Islet precursor cell (in vitro differentiated cells): ENCODE data around the gene CACFD1.

ENCODE experiments used
- DNase-seq: peaks from one replicate; pipeline ENCODE4 v3.0.0-alpha.2; 2018

The CACFD1 gene

DNA sequence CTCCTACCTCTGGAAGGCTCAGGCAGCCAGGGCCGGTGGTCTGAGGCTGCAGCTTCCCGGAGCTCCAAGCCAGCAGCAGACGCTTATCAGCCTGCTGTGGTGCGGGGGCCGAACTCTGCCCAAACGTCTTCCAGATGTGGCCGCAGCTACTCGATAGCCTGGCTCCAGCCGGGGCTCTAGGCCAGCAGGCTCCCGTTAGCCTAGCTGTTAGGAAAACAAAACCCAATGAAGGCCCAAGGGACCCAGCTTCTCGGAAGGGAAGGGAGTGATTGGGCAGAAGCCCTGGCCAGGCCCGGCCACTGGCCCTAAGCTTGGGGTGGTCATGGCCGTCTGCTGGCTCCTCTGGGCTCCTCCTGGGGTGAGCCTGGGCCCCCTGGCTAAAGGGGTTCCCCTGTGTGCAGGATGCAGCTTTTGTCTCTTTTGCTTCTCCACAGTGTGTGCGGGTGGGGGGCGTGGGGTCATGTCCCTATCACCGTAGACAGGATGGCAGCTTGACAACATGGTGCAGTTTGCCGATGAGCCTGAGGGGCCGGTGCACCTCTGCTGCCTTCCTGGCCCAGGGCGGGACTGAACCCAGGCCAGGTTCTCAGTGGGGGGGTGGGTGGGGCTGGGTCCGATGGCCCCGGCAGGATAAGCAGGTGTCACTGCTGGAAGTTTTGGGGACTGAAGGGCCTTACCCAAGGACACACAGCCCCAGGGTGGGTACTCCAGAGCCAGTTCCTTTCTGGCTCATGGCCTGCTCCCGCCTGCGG lies 46.3 kb downstream of the CACFD1 start:
- no peak for DNase-seq

DNA sequence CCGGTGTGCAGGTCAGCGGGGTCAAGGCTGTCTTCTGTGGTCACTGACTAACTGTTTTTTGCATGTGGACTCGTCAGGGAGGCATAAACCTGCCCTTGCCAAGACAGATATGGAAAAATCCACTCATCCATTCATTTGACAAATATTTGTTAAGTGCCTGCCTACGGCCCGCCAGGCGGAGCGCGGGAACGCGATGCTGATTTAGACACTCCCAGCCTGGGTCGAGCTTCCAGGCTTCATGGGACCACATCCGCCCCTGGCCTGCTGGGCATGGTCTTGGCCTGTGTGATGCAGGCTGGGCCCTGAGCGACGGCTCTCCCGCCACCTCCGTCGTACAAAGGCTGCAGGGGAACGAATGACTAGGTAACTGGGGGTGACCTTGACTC lies 46.9 kb downstream of the CACFD1 start:
- no peak for DNase-seq

DNA sequence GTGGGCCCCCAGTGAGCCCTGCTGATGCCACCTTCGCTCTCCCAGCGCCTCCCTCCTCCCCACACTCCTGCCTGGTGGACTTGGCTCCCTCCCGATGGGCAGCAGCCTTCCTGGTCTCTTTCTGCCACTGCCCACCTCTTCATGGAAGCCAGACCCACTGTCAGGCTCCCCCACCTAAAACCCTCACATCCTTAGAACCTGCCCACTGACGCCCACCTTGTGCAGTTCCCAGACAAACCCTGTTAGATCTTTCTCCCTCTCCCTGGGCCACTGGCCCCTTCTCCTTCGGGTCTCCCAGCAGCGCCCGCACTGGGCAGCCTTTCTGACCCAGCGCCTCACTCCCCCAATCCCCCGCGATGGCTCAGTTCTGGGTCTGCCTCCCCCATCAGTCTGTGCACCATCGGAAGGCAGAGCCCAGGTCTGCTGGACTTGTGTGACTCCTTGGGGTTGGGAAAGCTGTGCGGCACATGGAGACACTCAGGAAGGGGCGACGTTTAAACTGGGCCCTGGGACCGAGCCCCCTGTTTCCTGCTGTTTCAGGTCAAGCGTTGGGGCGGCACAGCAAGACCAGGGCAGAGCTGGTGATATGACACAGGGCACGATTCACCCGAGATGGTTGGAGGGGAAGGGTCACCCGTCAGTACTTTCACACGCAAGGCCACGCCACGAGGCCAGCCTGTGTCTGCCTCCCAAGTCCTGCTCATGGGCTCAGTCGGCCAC lies 47.6 kb downstream of the CACFD1 start:
- no peak for DNase-seq

DNA sequence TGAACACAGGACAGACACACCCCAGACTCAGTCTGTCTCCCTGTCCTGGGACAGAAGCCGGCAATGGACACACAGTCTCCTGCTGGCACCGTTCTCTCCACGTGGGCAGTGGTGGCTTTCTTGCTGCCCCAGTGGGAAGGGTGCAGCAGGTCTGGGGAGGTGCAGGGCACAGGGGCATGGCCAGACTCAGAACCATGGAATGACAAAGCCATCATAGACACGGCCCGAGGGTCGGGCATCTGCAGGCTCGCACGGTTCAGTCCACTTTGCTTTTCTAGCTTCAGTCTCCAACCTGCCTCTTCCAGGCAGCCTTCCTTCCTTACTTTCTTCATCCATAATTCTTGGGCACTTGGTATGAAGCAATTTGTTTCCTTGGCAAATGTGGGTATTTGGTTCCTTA lies 48.3 kb downstream of the CACFD1 start:
- DNase-seq, result no peak

DNA sequence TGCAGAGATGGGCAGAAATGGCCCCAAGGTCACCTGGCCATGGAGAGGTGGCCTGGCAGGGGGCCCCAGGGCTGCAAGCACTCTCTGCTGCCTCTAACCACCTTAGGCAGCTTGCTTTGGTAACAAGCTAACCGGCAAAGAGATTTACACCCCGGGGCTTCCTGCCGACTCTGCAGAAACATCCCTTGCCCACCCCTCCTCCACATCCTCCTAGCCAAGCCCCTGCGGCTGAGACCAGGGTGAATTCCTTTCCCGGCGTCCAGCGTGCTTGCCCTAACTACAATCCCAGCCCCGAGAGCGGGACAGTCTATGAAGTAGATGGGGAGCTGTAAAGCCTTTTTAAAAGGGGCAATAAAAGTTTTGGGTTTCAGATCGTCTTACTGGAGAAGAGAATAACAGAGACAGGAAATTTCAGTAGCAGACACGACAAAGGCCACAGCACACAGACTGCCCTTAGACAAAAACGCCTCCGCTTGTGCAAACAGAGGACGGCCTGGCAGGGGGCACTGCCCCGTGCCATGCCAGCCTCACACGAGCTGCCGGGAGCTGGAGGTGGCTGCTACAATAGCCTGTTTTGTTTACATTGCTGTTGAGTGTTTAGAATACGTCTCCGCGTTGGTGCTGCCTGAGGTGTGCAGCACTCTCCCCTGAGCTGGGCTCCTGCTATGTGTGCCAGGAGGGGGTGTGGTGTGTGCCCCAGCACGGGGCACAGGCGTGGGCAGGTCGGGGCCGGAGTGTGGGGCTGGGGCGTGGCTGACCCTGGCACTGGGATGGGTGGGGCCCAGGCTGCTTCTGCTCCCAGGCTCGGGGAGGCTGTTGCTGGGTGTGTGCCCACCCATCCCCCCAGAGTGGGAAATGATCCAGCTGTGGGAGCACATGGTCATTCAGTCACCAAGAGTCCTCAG lies 49.7 kb downstream of the CACFD1 start:
- DNase-seq, result peak; percentile 96

DNA sequence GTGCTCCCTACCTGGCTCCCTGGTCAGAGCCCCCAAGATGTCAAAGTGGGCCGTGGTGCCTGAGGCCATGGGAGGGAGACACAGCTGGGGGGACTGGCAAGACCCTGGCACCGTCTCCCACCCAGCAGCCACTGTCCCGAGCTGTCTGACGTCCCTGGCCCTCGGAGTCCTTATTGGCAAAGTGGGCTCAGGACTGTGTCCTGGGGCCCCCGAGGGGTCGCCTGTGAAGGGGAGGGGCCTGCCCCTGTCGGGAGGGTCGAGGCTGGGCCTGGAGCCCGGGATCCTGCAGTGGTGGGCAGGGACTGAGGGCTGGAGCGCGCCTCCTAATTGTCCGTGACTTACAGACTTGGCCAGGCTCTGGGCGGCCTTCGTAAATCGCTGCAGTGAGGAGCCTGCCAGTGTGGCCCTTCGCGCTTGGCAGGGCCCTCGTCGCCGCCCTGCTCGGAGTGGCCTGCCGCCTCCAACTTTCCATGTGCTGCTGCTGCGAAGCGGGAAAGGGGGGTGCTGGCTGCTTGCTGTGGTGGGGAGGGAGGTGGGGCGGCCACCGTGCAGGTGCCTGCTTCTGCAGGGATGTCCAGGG lies 51.2 kb downstream of the CACFD1 start:
- DNase-seq, result no peak

DNA sequence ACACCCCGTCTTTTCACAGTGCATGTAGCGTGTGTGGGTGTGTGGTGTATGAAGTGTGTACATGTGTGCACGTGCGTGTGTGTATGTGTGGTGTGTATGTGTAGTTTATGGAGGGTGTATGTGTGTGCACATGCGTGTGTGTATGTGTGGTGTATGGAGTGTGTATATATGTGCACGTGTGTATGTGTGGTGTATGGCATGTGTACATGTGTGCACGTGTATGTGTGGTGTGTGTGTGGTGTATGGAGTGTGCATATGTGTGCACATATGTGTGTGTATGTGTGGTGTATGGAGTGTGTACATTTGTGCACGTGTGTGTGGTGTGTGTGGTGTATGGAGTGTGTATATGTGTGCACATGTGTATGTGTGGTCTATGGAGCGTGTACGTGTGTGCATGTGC lies 51.8 kb downstream of the CACFD1 start:
- DNase-seq, result no peak

DNA sequence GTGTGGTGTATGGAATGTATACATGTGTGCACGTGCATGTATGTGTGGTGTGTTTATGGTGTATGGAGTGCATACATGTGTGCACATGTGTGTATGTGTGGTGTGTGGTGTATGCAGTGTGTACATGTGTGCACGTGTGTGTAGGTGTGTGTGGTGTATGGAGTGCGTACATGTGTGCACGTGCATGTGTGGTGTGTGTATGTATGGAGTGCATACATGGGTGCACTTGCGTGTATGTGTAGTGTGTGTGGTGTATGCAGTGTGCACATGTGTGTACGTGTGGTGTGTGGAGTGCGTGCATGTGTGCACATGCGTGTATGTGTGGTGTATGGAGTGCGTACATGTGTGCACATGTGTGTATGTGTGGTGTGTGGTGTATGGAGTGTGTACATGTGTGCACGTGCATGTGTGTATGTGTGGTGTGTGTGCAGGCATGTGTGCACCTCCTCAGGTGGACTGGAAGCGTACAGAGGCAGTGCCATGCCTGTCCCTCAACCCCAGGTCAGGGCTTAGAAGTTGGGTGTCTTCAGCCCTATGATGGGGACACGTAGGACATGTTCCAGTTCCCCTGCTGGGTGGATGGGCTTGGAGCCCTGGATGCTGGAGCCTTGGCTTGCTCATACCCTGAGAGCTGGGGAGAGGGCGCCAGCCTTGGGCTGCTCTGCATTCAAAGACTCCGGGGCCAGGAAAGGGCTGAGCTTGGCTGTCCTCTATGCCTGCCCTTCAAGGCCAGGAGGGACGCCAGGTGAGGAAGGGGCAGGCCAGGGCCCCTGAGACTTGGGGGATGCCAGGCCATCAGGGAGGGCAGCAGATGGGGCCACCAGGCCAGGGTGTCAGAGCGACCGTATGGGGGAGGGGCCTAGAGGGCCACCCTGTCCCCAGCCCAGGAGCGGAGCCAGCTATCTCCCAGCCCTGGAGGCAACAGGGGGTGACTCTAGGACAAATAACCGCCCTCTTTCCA lies 52.8 kb downstream of the CACFD1 start:
- DNase-seq, result no peak

DNA sequence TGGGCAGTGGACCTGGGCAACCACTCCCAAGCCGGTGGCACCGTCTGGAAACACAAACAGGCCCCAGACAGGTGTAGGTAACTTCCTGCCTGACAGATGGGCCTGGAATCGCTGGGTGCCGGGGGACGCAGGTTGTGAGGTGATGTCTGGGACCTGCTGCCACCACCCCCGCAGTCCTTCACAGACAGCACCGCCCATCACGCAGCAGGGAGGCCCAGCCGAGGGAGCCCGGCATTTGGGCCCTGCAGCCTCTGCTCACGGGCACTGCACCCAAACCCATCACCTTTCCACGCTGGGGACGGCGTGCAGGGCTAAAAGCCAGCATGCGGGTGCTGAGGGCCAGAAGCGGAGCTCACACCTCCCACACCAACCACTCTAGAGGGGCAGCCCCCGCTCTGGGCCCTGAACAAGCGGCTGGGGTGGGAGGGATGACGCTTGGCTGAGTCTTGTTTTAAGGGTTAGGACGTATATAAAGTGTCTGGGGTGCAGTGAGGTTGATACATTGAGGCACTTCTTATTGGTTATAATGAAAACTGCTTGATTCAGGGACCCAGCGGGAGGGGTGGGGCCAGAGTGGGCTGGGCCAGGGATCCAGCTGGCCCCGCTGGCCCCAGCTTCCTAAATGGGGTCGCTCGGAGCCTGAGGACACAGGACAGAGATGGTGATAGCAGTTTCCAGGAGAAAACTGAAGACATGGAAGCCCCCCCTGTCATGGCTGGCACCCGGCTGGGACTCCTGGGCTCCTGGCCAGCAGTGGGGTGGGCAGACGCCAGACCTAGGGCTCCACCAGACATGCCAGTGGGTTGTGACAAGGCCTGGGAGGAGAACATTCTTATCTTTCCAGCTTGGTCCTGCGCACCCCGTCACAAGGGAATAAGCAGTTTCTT lies 53.7 kb downstream of the CACFD1 start:
- no peak for DNase-seq

DNA sequence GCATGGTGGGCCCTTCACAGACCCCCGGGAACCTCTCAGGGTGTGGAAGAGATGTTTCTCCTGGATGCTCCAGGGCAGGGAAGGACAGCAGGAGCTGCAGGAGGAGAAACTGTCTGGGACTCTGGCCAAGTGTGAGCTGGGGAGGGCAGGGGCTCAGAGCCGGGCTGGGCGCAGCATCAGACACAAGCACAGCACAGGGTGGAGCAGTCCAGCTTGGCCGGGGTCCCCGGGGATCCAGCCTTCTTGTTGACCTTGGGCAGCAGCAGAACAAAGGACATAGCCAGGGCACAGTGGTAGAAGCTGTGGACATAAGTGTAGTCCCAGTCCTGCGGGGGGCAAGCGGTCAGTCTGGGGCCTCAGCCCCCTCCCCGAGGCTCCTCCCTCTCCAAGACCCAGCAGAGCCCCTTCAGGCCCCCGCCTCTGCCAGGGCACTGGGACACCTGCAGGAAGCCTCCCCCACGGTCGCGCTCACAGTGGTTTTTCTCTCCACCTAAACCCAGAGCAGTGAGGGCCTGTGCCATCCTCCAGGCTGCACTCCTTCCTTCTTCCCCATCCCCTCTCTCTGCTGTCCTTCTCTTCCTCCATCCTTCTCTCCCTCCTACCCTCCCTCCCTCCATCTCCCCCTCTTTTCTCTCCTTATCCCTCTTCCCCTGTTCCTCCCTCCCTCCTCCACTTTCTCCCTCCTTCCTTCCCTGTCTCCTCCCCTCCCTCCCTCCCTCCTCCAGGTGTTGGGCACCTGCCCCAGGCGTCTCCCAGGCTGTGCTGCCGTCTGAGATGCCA lies 54.9 kb downstream of the CACFD1 start:
- DNase-seq, result no peak

DNA sequence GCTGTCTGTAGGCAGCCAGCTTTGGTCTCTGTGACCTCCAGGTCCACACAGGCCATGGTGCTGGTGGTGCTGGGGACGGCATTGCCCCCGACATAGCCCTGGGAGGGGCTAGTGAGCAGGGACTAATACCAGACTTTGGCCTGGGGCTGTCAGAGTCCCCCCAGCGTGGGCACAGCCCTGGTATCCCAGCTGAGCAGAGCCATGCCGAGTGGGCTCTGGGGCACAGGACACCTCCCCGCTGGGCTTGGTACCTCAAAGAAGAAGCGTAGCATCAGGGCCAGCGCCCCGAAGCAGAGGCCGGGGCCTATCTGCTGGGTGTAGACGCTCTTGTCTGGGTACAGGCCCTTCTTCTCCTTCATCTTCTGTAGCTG lies 55.4 kb downstream of the CACFD1 start:
- no peak for DNase-seq

DNA sequence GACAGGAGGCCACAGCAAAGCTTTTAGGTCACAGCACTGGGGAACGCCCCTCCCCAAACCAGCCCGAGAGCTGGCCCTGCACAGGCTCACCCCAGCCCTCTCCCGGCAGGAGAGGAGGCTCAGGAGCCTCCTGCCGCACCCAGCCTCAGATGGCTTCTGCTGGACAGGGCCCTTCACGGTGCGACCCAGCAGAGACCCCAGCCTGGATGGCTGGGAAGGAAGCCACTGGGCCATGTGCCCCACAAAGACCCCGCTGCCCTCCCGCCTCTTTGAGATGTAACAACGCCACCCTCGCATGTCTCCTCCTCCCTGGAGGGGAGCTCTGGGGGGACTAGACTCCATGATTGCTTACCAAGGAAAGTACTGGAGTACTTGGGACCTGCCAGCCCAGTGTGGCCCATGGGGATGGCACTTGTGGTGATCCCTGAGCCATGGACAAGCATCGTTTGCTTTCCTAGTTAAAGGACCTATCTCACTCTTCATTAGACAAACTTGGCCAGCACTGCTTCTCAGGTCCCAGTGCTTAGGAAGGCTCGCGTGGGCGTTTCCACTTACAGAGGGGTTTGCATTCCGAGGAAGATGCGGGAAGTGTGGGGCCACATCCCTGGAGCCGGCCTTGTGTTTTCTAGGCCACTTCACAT lies 56.0 kb downstream of the CACFD1 start:
- no peak for DNase-seq

DNA sequence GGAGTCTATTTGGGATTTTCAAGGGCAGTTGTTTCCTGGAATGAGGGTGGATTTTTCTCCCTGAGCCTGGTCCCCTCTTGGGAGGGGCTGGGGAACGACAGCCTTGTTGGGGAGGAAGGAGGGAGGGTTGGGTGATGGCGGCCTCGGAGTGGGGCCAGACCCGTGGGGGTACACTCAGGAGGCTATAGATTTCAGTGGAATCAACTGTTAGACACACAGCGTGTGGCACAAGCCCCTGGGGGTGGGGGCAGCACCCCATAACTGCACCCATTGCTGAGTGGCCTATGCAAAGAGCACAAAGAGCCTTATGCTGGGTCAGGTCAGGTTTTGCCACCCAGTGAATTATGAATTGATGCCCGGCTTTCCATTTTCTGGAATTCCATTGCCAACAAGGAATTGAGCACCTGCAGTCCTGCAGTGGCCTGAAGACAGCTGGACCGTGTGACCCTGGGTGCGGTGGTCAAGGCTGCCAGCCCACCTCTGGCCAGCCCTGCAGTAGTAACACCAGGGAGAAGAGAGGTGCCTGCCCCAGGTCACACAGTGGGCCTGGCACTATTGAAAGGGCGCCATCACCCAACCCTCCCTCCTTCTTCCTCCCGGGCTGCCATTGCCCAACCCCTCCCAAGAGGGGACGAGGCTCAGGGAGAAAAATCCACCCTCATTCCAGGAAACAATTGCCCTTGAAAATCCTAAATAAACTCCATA lies 56.6 kb downstream of the CACFD1 start:
- no peak for DNase-seq

DNA sequence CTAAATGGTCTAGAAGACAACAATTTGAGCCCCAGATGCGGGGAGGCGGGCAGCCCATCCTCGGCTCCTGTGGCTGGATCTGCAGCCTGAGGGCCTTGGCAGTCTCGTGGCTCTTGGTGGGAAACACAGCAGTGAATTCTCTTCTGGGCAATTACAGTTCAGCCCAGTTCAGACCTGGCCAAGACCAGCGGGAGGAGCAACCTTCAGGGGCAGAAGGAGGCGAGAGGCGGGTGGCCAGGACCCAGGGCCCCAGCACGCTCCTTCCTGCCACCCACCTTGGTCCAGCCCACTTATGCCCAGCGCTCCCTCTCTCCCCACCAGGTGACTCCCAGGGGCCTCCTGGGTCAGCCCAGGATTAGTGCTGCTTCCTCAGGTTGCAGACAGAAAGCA lies 57.2 kb downstream of the CACFD1 start:
- no peak for DNase-seq

DNA sequence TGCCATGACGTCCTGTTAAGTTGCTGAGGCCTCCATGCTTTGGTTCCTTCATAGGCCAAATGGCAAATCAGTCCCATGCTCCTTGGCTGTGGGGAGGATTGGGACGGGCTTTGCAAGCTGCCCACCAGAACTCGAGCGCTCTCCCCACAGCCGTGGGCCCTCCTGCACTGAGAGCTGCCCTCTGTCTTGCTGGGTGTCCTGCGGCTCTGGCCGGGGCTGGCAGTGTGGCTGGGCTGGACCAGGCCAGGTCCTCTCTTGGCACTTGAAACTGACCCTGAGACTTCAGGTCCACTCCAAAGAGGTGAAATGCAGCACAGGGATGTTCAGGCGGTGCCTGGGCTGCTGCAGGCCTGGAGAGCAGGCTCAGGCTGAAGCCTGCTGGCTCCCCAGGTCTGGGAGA lies 57.9 kb downstream of the CACFD1 start:
- DNase-seq, result no peak

DNA sequence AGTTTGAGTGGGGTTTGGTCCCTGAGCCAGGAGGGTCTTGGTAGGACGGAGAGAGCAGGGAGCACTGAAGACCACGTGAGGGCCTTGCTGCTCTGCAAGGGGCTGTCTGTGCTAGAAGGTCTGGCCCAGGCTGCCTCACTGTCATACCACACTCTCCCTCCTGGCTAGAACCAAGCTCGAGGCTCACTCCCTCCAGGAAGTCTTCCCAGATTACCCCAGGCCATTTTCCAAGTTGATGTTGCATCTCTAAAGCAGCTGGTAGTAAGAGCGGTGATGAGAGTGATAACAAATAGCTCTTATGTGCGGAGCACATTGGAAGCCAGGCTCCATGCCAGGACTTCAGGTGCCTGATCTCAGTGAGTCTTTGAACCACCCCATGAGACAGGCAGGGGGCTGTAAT lies 58.4 kb downstream of the CACFD1 start:
- DNase-seq, result no peak

DNA sequence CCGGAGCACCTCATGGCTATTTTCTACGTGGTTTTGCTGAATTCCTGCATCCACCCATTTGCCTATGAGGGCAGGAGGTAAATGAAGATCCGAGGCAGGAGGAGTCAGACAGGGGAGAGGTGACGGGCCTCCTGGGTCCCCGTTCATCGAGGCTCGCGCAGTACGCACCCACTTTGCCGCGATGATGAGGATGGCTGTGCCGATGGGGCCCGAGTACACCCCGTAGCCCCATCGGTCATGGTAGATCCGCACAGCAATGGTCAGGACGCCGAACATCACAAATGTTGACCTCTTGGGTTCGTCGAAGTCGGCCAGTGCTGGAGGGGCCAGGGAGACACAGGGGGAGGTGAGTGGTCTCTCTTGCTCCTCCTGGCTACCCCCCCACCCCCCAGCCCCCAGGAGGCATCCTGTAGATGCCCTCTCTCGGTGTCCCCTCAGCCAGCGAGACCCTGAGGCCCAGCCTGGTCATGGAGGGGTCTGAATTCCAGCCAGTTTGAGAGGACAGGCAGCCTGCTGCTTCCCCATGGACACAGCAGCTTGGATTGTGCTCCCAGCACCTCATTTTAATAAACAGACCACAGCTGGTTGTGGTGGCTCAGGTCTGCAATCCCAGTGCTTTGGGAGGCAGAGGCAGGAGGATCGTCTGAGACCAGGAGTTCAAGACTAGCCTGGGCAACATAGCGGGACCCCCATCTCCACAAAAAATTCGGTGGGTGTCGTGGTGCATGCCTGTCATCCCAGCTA lies 59.1 kb downstream of the CACFD1 start:
- no peak for DNase-seq

DNA sequence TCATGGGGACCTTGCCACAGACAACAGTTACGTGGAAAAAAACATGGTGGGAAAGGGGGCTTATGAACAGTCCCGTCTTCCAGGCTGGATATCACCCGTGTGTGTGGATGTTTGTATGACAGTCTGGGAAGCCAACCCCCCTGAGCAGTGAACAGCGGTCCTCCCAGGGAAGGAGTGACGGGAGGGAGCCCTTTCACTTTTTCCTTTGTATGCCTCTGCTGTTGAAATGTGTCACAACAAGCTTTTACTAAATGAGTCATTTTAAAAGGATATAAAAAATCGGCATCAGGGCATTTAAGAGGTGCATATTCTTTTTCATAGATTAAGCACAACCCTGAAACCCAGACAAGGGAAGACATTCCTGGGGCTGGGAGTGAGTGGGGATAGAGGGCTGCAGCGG lies 59.9 kb downstream of the CACFD1 start:
- DNase-seq, result no peak
